ENCODE data around the gene TTC23L. TPM values are rescaled to one million over a fixed set of nuclear protein-coding genes. Genes with fewer than 3 reads are reported as not detected.

TTC23L gene
- polyA plus RNA-seq, 3 donors: 2.9 to 4.0 (median 4.0) TPM

DNA sequence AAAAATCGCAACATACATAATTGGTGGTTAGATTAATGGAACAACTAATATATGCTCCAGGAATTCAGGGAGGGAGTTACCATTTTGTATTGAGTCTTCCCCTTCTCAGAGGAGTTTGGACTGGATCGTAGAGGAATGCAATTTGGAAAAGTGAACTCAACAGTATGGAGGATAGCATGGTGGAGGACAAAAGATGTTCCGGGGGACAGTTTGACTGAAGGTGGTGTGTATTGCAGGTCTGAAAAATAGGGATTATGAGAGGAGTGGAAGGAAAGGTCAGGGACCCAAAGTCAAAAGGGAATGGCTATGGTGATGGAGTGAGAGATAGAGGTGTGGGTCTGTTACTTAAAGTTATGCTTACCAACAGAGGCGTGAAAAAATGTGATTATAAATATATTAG is 91.9 kb downstream of the TTC23L start:
- DNase-seq (ENCODE audit: extremely low read depth in 1 of 11, low read depth in 9 of 11, low spot score in 4 of 11): no peak

GRCh38 chr5:34932947-34933346 is 94.0 kb downstream of the TTC23L start:
- DNase-seq (ENCODE audit: extremely low read depth in 1 of 11, low read depth in 9 of 11, low spot score in 4 of 11): no peak

DNA sequence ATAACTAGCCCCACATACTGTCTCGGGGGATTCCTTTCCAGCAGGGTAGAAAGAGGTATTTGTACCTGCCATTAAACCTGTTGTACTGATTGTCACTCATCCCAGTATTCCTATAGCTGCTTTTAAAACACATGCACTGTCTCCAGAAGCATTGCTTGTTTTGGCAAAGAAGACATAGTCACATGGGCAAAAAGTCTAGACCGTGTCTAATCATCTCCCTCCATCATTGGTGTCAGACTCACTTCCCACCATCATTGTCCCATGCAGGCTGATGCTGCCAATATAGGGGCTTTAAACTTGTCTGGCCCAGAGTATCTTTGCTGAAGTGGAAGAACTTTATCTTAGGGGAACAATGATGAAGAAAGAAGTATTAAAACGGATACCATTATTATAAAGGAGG is 103.0 kb downstream of the TTC23L start:
- DNase-seq (ENCODE audit: extremely low read depth in 1 of 11, low read depth in 9 of 11, low spot score in 4 of 11): no peak

DNA sequence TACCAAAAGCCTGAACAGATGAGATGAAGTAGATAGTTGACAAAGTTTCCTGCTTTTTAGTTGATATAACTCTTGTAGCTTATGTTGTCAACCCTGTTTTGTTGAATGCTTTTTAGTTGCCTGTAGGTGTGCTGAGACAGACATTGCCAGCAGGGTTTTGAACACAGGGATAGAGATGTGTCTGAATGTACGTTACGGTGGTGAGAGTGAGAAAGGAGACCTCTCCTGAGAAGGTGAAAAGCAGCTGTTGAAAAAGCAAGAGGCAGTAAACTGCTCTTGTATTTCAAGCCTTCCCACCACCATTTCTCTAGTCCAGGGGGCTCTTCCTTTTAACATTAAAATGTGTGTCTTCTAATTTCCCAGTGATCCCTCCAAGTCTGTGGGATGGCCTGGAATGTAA is 105.1 kb downstream of the TTC23L start:
- no peak for DNase-seq (ENCODE audit: extremely low read depth in 1 of 11, low read depth in 9 of 11, low spot score in 4 of 11)

DNA sequence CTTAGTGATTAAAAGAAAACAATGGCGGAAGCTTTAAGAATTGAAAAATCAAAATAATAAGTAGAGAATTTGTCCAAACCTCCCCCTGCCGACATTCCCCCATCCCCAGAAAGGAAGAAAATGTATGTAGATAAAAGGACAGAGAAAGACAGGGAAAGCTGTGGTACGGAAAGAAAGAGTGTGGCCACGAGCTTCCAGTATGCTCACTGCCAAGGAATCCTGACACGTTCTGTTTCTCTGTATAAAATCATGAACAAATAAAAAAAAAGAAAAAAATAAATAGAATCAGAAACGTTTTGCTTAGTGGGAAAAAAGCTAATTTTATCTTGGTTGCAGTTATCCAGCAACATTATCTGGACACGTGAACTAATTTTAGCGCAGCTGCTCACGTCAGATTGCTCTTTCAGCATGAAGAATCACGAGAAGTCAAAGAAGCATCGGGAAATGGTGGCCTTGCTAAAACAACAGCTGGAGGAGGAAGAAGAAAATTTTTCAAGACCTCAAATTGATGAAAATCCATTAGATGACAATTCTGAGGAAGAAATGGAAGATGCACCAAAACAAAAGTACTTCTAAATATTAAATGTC is 105.6 kb downstream of the TTC23L start:
- no peak for DNase-seq (ENCODE audit: extremely low read depth in 1 of 11, low read depth in 9 of 11, low spot score in 4 of 11)

Other genes starting within 250 kb of the TTC23L start
- gene RAI14, start 182.8 kb upstream of the TTC23L start, polyA plus RNA-seq (ENCODE audit: insufficient read length in 3 of 3): 100 to 1,000 TPM in 1 of 3 donors, 10 to 100 TPM in 2; 88.2 to 105 (median 97.5) TPM
- gene RAD1, start 76.3 kb downstream of the TTC23L start, polyA plus RNA-seq (ENCODE audit: insufficient read length in 3 of 3): 10 to 100 TPM; 31.7 to 36.9 (median 34.0) TPM
- 10 to 100 TPM; 43.1 to 63.2 (median 52.1) TPM for gene BRIX1, start 76.5 kb downstream of the TTC23L start, polyA plus RNA-seq (ENCODE audit: insufficient read length in 3 of 3)
- gene DNAJC21, start 90.4 kb downstream of the TTC23L start, polyA plus RNA-seq (ENCODE audit: insufficient read length in 3 of 3): 10 to 100 TPM; 71.4 to 89.4 (median 73.1) TPM
- gene AGXT2, start 208.8 kb downstream of the TTC23L start, polyA plus RNA-seq (ENCODE audit: insufficient read length in 3 of 3): 10 to 100 TPM; 28.1 to 74.1 (median 62.0) TPM